ENCODE results near the gene ACSS2.

Gene ACSS2

DNA sequence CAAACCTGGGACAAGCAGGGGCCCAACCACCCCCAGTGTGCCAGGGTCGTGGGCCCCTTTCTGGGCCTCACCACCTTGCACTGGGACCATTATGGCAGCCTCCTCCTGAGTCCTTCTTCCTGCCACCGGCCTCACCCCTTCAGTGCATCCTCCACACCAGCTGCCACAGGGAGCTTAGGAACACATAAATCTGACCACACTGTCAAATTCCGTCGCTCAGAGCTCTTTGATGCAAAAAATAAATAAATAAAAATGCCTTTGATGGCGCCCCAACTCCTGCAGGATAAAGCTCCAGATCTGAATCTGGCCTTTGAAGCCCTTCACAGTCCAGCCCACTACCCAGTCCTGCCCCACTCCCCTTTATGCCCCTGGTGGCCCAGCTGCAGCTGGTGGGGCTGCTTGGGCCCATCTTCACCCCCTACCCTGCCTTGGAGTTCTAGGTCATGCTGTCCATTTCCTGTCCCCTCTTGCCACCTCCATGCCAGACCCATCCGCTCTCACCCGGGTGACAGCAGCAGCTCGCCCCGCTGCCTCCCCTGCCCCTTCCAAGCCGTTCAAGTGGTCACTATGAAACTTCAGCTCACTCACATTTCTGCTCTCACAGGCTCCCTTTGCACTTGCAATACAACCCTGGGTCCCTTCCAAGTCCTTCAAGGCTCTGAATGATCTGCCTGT, 95.3 kb downstream of the ACSS2 start:
- Histone ChIP-seq H3K9me3 (ENCODE audit: low read length) (no peaks in the 10 kb centered on the region), H3K79me2 (ENCODE audit: insufficient read depth, low read length) (no peaks in the 10 kb centered on the region), H3K9ac (ENCODE audit: low read length) (no peak overlapping the region), H3F3A (ENCODE audit: insufficient read depth, low read length) (no peaks in the 10 kb centered on the region), H3K36me3 (ENCODE audit: insufficient read depth, low read length) (no peaks in the 10 kb centered on the region), H3K27me3 (ENCODE audit: insufficient read depth, low read length) (no peaks in the 10 kb centered on the region), H3K4me1 (ENCODE audit: insufficient read depth, low read length, severe bottlenecking) (no peaks in the 10 kb centered on the region), H2AFZ (ENCODE audit: low read length) (no peak overlapping the region), H4K20me1 (ENCODE audit: insufficient read depth, low read length) (no peaks in the 10 kb centered on the region), H3K4me3 (ENCODE audit: low read depth, low read length, poor library complexity, severe bottlenecking) (no peak overlapping the region), H3K9me2 (ENCODE audit: low read depth, low read length) (no peaks in the 10 kb centered on the region), H3K27ac (ENCODE audit: low read depth, low read length, poor library complexity, severe bottlenecking) (no peak overlapping the region), H3K4me2 (ENCODE audit: low read length) (no peak overlapping the region)
- no peak for TF ChIP-seq EZH2 (IDR thresholded peaks at IDR 0.05; ENCODE audit: borderline replicate concordance, low read length)
- TF ChIP-seq, protein P1, sequence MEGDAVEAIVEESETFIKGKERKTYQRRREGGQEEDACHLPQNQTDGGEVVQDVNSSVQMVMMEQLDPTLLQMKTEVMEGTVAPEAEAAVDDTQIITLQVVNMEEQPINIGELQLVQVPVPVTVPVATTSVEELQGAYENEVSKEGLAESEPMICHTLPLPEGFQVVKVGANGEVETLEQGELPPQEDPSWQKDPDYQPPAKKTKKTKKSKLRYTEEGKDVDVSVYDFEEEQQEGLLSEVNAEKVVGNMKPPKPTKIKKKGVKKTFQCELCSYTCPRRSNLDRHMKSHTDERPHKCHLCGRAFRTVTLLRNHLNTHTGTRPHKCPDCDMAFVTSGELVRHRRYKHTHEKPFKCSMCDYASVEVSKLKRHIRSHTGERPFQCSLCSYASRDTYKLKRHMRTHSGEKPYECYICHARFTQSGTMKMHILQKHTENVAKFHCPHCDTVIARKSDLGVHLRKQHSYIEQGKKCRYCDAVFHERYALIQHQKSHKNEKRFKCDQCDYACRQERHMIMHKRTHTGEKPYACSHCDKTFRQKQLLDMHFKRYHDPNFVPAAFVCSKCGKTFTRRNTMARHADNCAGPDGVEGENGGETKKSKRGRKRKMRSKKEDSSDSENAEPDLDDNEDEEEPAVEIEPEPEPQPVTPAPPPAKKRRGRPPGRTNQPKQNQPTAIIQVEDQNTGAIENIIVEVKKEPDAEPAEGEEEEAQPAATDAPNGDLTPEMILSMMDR (IDR thresholded peaks at IDR 0.05; ENCODE audit: low read length): no peak

DNA sequence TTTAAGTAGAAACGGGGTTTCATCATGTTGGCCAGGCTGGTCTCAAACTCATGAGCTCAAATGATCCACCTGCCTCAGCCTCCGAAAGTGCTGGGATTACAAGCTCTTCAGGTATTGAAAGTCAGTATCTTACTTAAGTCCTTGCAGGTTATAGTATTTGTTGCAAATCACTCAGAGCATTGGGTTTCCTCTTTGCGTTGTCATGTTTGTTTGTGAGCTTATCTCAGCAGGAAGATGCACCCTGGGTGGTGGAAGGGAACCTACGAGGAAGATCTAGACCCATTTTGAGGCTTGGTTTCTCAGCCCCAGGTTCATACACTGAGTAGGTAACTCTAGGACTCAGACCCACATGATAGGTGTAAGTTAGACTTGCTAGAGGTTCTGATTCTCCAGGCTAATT, 97.8 kb downstream of the ACSS2 start:
- Histone ChIP-seq H3K27ac (ENCODE audit: low read depth, low read length, poor library complexity, severe bottlenecking) (no peak overlapping the region), H3K4me1 (ENCODE audit: insufficient read depth, low read length, severe bottlenecking) (no peaks in the 10 kb centered on the region), H3F3A (ENCODE audit: insufficient read depth, low read length) (no peaks in the 10 kb centered on the region), H3K79me2 (ENCODE audit: insufficient read depth, low read length) (no peaks in the 10 kb centered on the region), H3K9me2 (ENCODE audit: low read depth, low read length) (no peaks in the 10 kb centered on the region), H3K27me3 (ENCODE audit: insufficient read depth, low read length) (0 out of 2 replicates have a peak, but pooled peaks cover 5% of the 10 kb centered on the region), H3K4me2 (ENCODE audit: low read length) (no peak overlapping the region), H2AFZ (ENCODE audit: low read length) (no peak overlapping the region), H3K4me3 (ENCODE audit: low read depth, low read length, poor library complexity, severe bottlenecking) (no peak overlapping the region), H3K9me3 (ENCODE audit: low read length) (no peaks in the 10 kb centered on the region), H4K20me1 (ENCODE audit: insufficient read depth, low read length) (no peaks in the 10 kb centered on the region), H3K36me3 (ENCODE audit: insufficient read depth, low read length) (no peaks in the 10 kb centered on the region), H3K9ac (ENCODE audit: low read length) (no peak overlapping the region)
- TF ChIP-seq EZH2 (IDR thresholded peaks at IDR 0.05; ENCODE audit: borderline replicate concordance, low read length): no peak
- TF ChIP-seq, protein P1 (IDR thresholded peaks at IDR 0.05; ENCODE audit: low read length): no peak

- no peaks in the 10 kb centered on the region for H3K4me1 ChIP-seq (ENCODE audit: insufficient read depth, low read length, severe bottlenecking)
- H3K36me3 ChIP-seq (ENCODE audit: insufficient read depth, low read length): no peaks in the 10 kb centered on the region
- H3K4me2 ChIP-seq (ENCODE audit: low read length): no peak overlapping the region
- no peaks in the 10 kb centered on the region for H3K9me3 ChIP-seq (ENCODE audit: low read length)
- no peaks in the 10 kb centered on the region for H3F3A ChIP-seq (ENCODE audit: insufficient read depth, low read length)
- no peak overlapping the region for H3K27ac ChIP-seq (ENCODE audit: low read depth, low read length, poor library complexity, severe bottlenecking)
- H3K4me3 ChIP-seq (ENCODE audit: low read depth, low read length, poor library complexity, severe bottlenecking): no peak overlapping the region
- no peak overlapping the region for H2AFZ ChIP-seq (ENCODE audit: low read length)
- 0 out of 2 replicates have a peak, but pooled peaks cover 5% of the 10 kb centered on the region for H3K27me3 ChIP-seq (ENCODE audit: insufficient read depth, low read length)
- H3K79me2 ChIP-seq (ENCODE audit: insufficient read depth, low read length): no peaks in the 10 kb centered on the region
- H3K9ac ChIP-seq (ENCODE audit: low read length): no peak overlapping the region
- no peaks in the 10 kb centered on the region for H3K9me2 ChIP-seq (ENCODE audit: low read depth, low read length)
- no peak for TF ChIP-seq EZH2 (IDR thresholded peaks at IDR 0.05; ENCODE audit: borderline replicate concordance, low read length)
- TF ChIP-seq, protein P1 (IDR thresholded peaks at IDR 0.05; ENCODE audit: low read length): no peak
- no peaks in the 10 kb centered on the region for H4K20me1 ChIP-seq (ENCODE audit: insufficient read depth, low read length)
Measured at GRCh38 chr20:34976286-34976685, 99.9 kb downstream of the ACSS2 start.
